GM15510 (cell line): ENCODE results near the gene KDM5A.

Experiments used
- POLR2A ChIP-seq: IDR thresholded peaks from 3 replicates; pipeline ENCODE4 v1.6.1; 2011; ENCODE audit warnings: borderline replicate concordance; ENCODE audit not compliant: insufficient read length; ENCODE audit errors: extremely low read depth

Gene KDM5A

GRCh38 chr12:337039-337438 lies 52.1 kb downstream of the KDM5A start:
- TF ChIP-seq POLR2A: no peak

GRCh38 chr12:334125-334524 lies 55.0 kb downstream of the KDM5A start:
- TF ChIP-seq POLR2A: no peak

- TF ChIP-seq POLR2A: no peak
Measured at GRCh38 chr12:332581-333205, 56.4 kb downstream of the KDM5A start.

GRCh38 chr12:331287-331686 lies 57.8 kb downstream of the KDM5A start:
- TF ChIP-seq POLR2A: no peak

- no peak for TF ChIP-seq POLR2A
Measured at GRCh38 chr12:325906-326305, 63.2 kb downstream of the KDM5A start.

GRCh38 chr12:323507-323906 lies 65.6 kb downstream of the KDM5A start:
- no peak for TF ChIP-seq POLR2A

- TF ChIP-seq POLR2A: no peak
Measured at GRCh38 chr12:321606-322326, 67.4 kb downstream of the KDM5A start.

GRCh38 chr12:318759-319515 lies 70.2 kb downstream of the KDM5A start:
- no peak for TF ChIP-seq POLR2A

GRCh38 chr12:308511-308910 lies 80.6 kb downstream of the KDM5A start:
- no peak for TF ChIP-seq POLR2A

- TF ChIP-seq POLR2A: no peak
Measured at GRCh38 chr12:307406-307805, 81.7 kb downstream of the KDM5A start.

GRCh38 chr12:304805-305204 lies 84.3 kb downstream of the KDM5A start:
- no peak for TF ChIP-seq POLR2A

- no peak for TF ChIP-seq POLR2A
Measured at GRCh38 chr12:295132-295531, 94.0 kb downstream of the KDM5A start.

- TF ChIP-seq POLR2A: no peak
Measured at GRCh38 chr12:293199-293598, 95.9 kb downstream of the KDM5A start.

GRCh38 chr12:292186-292585 lies 96.9 kb downstream of the KDM5A start:
- no peak for TF ChIP-seq POLR2A

GRCh38 chr12:291153-291723 lies 97.9 kb downstream of the KDM5A start:
- TF ChIP-seq POLR2A: no peak
